ENCODE data around the gene VWF.

VWF gene

GRCh38 chr12:5904969-5905368, 219.5 kb downstream of the VWF start:
- no peak for DNase-seq

- DNase-seq, result no peak
These were observed 220.0 kb downstream of the VWF start for GRCh38 chr12:5904441-5904840.

- DNase-seq, result no peak
These were observed 221.7 kb downstream of the VWF start for GRCh38 chr12:5902736-5903135.

- no peak for DNase-seq
These were observed 223.1 kb downstream of the VWF start for GRCh38 chr12:5901416-5901815.

- DNase-seq, result no peak
These were observed 223.8 kb downstream of the VWF start for GRCh38 chr12:5900533-5901205.

GRCh38 chr12:5900076-5900475, 224.4 kb downstream of the VWF start:
- DNase-seq, result no peak

GRCh38 chr12:5899675-5900074, 224.8 kb downstream of the VWF start:
- no peak for DNase-seq

- no peak for DNase-seq
These were observed 225.6 kb downstream of the VWF start for GRCh38 chr12:5898874-5899273.
